Tibial nerve (tissue), 3 donors: ENCODE data around the gene ADGRG7.

ENCODE experiments used
- CTCF ChIP-seq, 5 experiments: fragments of 200-600 bp in 3 of 5; fragments of 450-650 bp in 2 of 5; sonication (generic) in 3 of 5; IDR thresholded peaks; one replicate each; pipeline ENCODE4 v1.5.1; 2016 to 2019; ENCODE audit warnings: antibody characterized with exemption in 5 of 5, mild to moderate bottlenecking in 3 of 5, moderate library complexity in 2 of 5
- POLR2A ChIP-seq, 2 donors: fragments of 450-650 bp; IDR thresholded peaks; one replicate each; pipeline ENCODE4 v1.6.1; 2017; ENCODE audit warnings: antibody characterized with exemption in 2 of 2, mild to moderate bottlenecking in 2 of 2, moderate library complexity in 2 of 2

GRCh38 chr3:100613721-100614390 lies 4.5 kb downstream of the ADGRG7 start:
- no peak for TF ChIP-seq CTCF (IDR thresholded peaks at IDR 0.05)
- no peak for TF ChIP-seq POLR2A (IDR thresholded peaks at IDR 0.05)
